ENCODE measurements around the gene MSRB3. TPM values are rescaled to one million over a fixed set of nuclear protein-coding genes. Genes with fewer than 3 reads are reported as not detected.

The MSRB3 gene
- total RNA-seq, 4 donors from 2014 or later = 12.0 to 29.2 (median 18.5) TPM

DNA sequence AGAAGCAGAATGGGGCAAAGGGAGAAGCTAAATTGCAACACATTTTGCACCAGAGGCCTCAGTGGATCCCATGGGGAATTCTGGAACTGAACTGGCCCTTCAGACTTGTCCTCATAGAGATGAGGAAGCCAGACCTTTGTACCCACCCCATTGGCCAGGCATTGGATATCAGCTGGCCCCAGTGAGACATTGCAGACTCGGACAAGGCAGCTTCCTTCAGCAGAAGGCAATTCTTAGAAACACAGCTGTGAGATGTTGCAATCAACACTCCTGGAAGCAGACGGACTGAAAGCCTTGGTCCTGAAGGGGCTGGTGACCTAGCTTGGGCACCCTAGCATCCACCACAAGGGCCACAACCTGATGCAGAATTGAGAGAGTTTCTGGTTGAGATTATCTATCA lies 218.1 kb downstream of the MSRB3 start:
- Histone ChIP-seq H3K27me3 (no peaks in the 10 kb centered on the region), H3K4me3 (replicated peaks in 1 of 3) (no peak overlapping the region), H3K27ac (no peak overlapping the region), H3K4me1 (peaks cover 4 to 18% of the 10 kb centered on the region in 2 donors), H3K9me3 (no peaks in the 10 kb centered on the region), H3K36me3 (no peaks in the 10 kb centered on the region)
- no peak for DNase-seq
- WGBS, 2 donors = 67 to 85% methylated on average over 2 of the region's 2 CpGs
- TF ChIP-seq CTCF (IDR thresholded peaks at IDR 0.05) = no peak
- intact Hi-C loops (cut with DNase I) = no loop called here

DNA sequence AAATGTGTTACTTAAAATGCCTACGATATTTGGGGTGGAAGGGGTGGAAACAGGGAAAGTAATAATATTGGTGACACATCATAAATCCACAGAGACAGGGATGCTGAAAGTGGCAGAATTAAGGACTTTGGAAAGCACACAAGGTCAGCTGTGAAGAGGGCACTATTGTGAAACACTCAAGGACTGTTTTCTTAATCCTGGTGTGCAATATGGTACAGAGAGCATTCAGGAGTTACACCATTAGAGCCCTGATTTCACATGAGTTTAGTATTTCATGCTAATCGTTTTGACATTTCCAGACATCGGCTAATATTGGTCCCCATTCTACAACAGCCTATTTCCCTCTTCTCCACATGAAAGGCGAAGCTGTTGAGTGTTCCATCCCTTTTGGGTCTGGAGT lies 219.2 kb downstream of the MSRB3 start:
- TF ChIP-seq POLR2A (IDR thresholded peaks at IDR 0.05) (no peak), CTCF (IDR thresholded peaks at IDR 0.05) (no peak)
- H3K27me3 ChIP-seq = no peaks in the 10 kb centered on the region
- no peak overlapping the region for H3K4me3 ChIP-seq (replicated peaks in 1 of 3)
- no peak for DNase-seq
- intact Hi-C loops (cut with DNase I) = no loop called here
- no peaks in the 10 kb centered on the region for H3K36me3 ChIP-seq
- peaks cover 9 to 25% of the 10 kb centered on the region in 2 donors for H3K4me1 ChIP-seq
- no peaks in the 10 kb centered on the region for H3K9me3 ChIP-seq
- 45 to 60% methylated on average over 4 of the region's 4 CpGs for WGBS, 2 donors
- H3K27ac ChIP-seq = no peak overlapping the region

DNA sequence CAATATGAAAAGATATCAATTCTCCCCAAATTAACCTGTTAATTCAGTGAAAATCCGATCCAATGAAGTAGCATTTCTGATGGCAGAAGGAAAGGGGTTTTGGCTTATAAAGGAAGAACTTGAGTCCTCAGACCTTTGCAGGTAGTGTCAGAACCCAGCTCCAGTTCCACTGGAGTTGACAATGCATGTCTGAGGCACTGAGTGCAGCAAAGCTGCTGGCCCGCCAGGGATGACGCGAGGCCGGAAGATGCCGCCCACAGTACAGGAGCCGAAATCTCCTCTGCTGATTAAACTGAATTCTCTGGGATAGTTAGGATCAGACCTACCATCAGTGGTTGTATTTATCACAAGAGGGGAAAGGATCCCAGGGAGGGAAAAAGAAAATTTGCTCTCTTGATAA lies 220.7 kb downstream of the MSRB3 start:
- no peak for DNase-seq
- intact Hi-C loops (cut with DNase I) = no loop called here

DNA sequence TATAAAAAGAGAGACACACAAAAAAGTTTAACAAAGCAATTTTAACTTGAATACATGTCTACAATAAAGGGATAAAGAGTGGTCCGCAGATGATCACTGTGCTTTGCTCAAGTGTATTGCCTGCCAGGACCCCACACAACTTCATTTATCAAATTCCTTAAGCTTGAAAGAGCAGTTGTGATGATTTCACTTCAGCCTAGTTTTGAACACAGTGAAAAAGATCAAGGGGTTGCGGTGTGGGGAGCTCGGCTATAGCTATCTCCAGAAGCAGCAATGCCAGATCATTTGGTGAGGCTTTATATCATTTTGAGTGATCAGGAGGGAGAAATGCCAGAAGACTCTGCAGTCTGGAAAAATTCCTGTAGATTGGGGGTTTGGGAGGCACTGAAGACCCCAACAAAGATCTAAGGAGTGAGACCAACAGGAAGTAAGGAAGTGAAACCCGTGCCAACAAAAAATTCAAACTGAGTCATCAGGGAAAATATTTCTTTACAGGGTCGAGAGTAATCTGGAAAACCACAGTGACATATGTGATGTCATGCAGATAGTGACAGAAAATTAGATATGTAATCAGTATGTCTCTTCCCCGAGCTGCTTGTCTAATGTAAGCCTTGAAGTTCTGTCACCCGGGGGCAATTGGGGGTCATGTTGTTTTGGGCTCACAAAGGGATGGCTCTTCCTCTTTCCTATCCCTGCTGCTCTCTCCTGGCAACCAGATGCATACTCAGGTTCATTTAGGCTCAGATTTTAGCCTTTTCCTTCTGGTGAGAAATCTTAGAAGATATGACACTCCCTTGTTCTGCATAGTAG lies 221.8 kb downstream of the MSRB3 start:
- WGBS, 2 donors = 67 to 73% methylated on average over 7 of the region's 7 CpGs
- intact Hi-C loops (cut with DNase I) = no loop called here
- Histone ChIP-seq H3K36me3 (no peaks in the 10 kb centered on the region), H3K4me1 (peaks cover 13 to 32% of the 10 kb centered on the region in 2 donors), H3K27ac (no peak overlapping the region), H3K9me3 (no peaks in the 10 kb centered on the region), H3K27me3 (no peaks in the 10 kb centered on the region), H3K4me3 (replicated peaks in 1 of 3) (no peak overlapping the region)
- DNase-seq = no peak
- no peak for TF ChIP-seq POLR2A (IDR thresholded peaks at IDR 0.05)
- TF ChIP-seq CTCF (IDR thresholded peaks at IDR 0.05) = no peak

More for the DNA sequence above, 220.7 kb downstream of the MSRB3 start:
- WGBS, 2 donors = 95 to 97% methylated on average over 7 of the region's 7 CpGs
- H3K4me1 ChIP-seq = peaks cover 9 to 25% of the 10 kb centered on the region in 2 donors
- H3K9me3 ChIP-seq = no peaks in the 10 kb centered on the region
- H3K27me3 ChIP-seq = no peaks in the 10 kb centered on the region
- no peaks in the 10 kb centered on the region for H3K36me3 ChIP-seq
- TF ChIP-seq CTCF (IDR thresholded peaks at IDR 0.05) (no peak), POLR2A (IDR thresholded peaks at IDR 0.05) (no peak)
- no peak overlapping the region for H3K4me3 ChIP-seq (replicated peaks in 1 of 3)
- H3K27ac ChIP-seq = no peak overlapping the region

DNA sequence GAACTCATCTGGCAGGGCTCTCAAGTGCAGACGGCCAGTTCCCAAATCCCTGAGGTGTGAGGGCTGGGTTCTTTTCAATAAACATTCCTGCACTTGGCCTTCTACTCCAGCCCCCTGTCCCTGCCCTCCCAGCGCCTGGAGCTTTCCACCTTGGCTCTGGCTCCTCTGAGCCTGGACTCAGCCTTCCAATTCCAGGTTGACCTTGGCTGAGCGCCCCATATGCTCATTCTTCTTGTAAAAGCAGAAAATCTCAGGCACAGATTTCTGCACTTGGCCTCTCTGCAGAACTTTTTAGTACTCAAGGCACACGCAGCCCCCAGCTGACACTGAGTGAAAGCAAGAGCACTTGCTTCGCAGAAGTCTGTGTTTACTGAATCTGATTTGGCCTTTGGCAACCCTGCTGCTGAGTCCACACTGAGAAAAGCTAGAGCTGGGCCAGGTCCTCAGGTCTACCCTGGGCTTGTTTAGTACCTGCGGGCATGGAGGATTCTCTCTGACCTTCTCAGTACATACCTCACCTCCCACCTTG lies 222.7 kb downstream of the MSRB3 start:
- Histone ChIP-seq H3K27me3 (no peaks in the 10 kb centered on the region), H3K9me3 (no peaks in the 10 kb centered on the region), H3K27ac (peak overlapping the region in 1 of 3 donors; percentile 26), H3K4me3 (replicated peaks in 1 of 3) (no peak overlapping the region), H3K4me1 (peaks cover 16 to 37% of the 10 kb centered on the region in 2 donors), H3K36me3 (no peaks in the 10 kb centered on the region)
- 9 to 19% methylated on average over 5 to 6 of the region's 6 CpGs for WGBS, 2 donors
- DNase-seq = peak; percentile 92 to 93
- intact Hi-C loops (cut with DNase I) = no loop called here
- TF ChIP-seq POLR2A (IDR thresholded peaks at IDR 0.05) (no peak), CTCF (IDR thresholded peaks at IDR 0.05) (no peak)

Data from thyroid gland (tissue), 4 donors.